Loucy (cell line): ENCODE data around the gene PSMD12.
"Not testable (repeated sequence)": the region's sequence is repeated elsewhere in the genome, so short reads cannot be mapped to it uniquely, and the experiment has no call there.

Experiments used
- CTCF ChIP-seq: fragments of 200-600 bp; sonication (generic); conservative IDR thresholded peaks from 2 replicates; pipeline ENCODE4 v1.5.1; 2014; ENCODE audit warnings: mild to moderate bottlenecking, antibody characterized with exemption, low read length
- EZH2phosphoT487 ChIP-seq: fragments of 200-600 bp; IDR thresholded peaks from 2 replicates; pipeline ENCODE4 v1.6.1; 2018; ENCODE audit warnings: antibody characterized with exemption, mild to moderate bottlenecking, moderate library complexity, borderline replicate concordance

GRCh38 chr17:67388536-67388935, 22.2 kb upstream of the PSMD12 start:
- TF ChIP-seq EZH2phosphoT487, CTCF: not testable (repeated sequence)
